GM18868 (cell line): ENCODE results near the gene KDF1.
A peak's percentile ranks its signal among the peaks of the same experiment; 100 is the strongest.
"Not testable (repeated sequence)": the region's sequence is repeated elsewhere in the genome, so short reads cannot be mapped to it uniquely, and the experiment has no call there.

Experiments used
- ATAC-seq: cut with Tn5 transposase; IDR thresholded peaks from one replicate; pipeline ENCODE4 v1.9.1; 2021; ENCODE audit warnings: mild to moderate bottlenecking, moderate library complexity; ENCODE audit not compliant: unreplicated experiment

KDF1 gene

GRCh38 chr1:26994787-26995517 is 34.7 kb upstream of the KDF1 start:
- ATAC-seq = no peak

GRCh38 chr1:26994020-26994786 is 33.9 kb upstream of the KDF1 start:
- ATAC-seq = no peak

- peak; percentile 49 for ATAC-seq
These were observed 33.2 kb upstream of the KDF1 start, which contains the start of gene TRNP1 for GRCh38 chr1:26993237-26994019. TRNP1 (plus strand) TSS chr1:26993692; CDS start chr1:26993787, 95 bp downstream.

- no peak for ATAC-seq
These were observed 31.2 kb upstream of the KDF1 start for GRCh38 chr1:26991310-26992116.

- not testable (repeated sequence) for ATAC-seq
These were observed 29.3 kb upstream of the KDF1 start for GRCh38 chr1:26989403-26990109.

GRCh38 chr1:26986658-26987057 is 26.4 kb upstream of the KDF1 start:
- no peak for ATAC-seq

- no peak for ATAC-seq
These were observed 24.0 kb upstream of the KDF1 start for GRCh38 chr1:26984291-26984690.

- no peak for ATAC-seq
These were observed 23.6 kb upstream of the KDF1 start for GRCh38 chr1:26983863-26984262.

- no peak for ATAC-seq
These were observed 21.0 kb upstream of the KDF1 start for GRCh38 chr1:26981146-26981846.

- ATAC-seq = no peak
These were observed 18.6 kb upstream of the KDF1 start for GRCh38 chr1:26978901-26979300.

GRCh38 chr1:26976621-26977510 is 16.6 kb upstream of the KDF1 start:
- ATAC-seq = no peak

GRCh38 chr1:26972821-26973220 is 12.6 kb upstream of the KDF1 start:
- ATAC-seq = no peak

- ATAC-seq = no peak
These were observed 12.1 kb upstream of the KDF1 start for GRCh38 chr1:26972390-26972789.

- ATAC-seq = no peak
These were observed 11.3 kb upstream of the KDF1 start for GRCh38 chr1:26971590-26971989.

GRCh38 chr1:26970810-26971209 is 10.5 kb upstream of the KDF1 start:
- no peak for ATAC-seq

GRCh38 chr1:26965628-26966027 is 5.4 kb upstream of the KDF1 start:
- ATAC-seq = no peak

GRCh38 chr1:26965213-26965612 is 4.9 kb upstream of the KDF1 start:
- ATAC-seq = no peak

GRCh38 chr1:26961826-26962225 is 1.6 kb upstream of the KDF1 start:
- ATAC-seq = no peak

GRCh38 chr1:26960625-26960966 is 328 bp upstream of the KDF1 start:
- ATAC-seq = no peak
